Nephron progenitor cell (in vitro differentiated cells): Measurements from ENCODE around the gene NUDT1.

ENCODE experiments used
- DNase-seq: peaks from one replicate; pipeline ENCODE4 v3.0.0; 2021
- H3K27ac Mint-ChIP-seq: 2 replicates; pipeline ENCODE4 v1.8.0; 2021; ENCODE audit warnings: mild to moderate bottlenecking, moderate library complexity, mixed read lengths
- H3K27me3 Mint-ChIP-seq: 2 replicates; pipeline ENCODE4 v1.8.0; 2021; ENCODE audit warnings: mild to moderate bottlenecking, low read depth, mixed read lengths; ENCODE audit not compliant: poor library complexity
- H3K36me3 Mint-ChIP-seq: 2 replicates; pipeline ENCODE4 v1.8.0; 2021; ENCODE audit warnings: low read depth, mixed read lengths
- H3K4me1 Mint-ChIP-seq: 2 replicates; pipeline ENCODE4 v1.8.0; 2021; ENCODE audit warnings: mixed read lengths
- H3K4me3 Mint-ChIP-seq: 2 replicates; pipeline ENCODE4 v1.8.0; 2021; ENCODE audit warnings: mild to moderate bottlenecking, moderate library complexity, mixed read lengths
- H3K9me3 Mint-ChIP-seq: 2 replicates; pipeline ENCODE4 v1.8.0; 2021; ENCODE audit warnings: mild to moderate bottlenecking, moderate library complexity, mixed read lengths
- TF ChIP-seq, protein P1 (sequence below): fragments of 200-600 bp; sonication (generic); IDR thresholded peaks from 2 replicates; pipeline ENCODE4 v1.5.0; 2021; ENCODE audit warnings: antibody characterized with exemption

Gene NUDT1

DNA sequence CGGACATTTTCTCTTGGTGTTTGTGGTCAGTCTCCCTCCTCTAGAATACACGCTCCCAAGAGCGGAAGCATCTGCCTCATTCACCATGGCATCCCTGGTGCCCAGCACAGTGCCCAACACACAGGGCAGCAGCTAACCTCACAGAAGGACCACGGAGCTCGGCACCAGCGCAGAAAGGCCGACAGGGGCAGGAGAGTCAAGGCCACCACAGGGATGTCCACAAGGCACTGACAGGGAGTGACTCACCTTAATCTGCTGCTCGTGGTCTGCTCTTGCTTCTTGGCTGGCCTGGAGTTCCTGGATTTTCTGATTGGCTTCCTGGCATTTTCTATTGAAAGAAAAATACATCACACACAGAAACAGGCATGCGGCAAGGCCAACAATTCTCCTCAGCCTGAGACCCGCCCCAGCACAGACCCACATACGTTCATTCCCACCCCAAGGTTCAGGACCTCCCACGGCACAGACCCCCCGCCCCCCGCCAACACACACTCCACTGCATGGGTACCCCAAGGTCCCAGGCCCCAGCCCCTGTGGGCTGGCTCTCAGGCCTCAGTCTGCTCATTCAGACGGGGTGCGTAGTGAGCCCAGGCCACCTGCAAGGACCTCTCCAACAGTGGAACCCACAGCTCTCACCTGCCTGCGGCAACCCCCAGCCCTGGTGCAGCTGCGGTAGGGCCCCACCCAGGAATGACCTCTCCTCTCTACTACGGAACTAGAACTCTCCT, 24.1 kb upstream of the NUDT1 start:
- H3K36me3 Mint-ChIP-seq = peaks cover 53% of the 10 kb centered on the region
- no peaks in the 10 kb centered on the region for H3K27me3 Mint-ChIP-seq
- no peaks in the 10 kb centered on the region for H3K9me3 Mint-ChIP-seq
- TF ChIP-seq, protein P1, sequence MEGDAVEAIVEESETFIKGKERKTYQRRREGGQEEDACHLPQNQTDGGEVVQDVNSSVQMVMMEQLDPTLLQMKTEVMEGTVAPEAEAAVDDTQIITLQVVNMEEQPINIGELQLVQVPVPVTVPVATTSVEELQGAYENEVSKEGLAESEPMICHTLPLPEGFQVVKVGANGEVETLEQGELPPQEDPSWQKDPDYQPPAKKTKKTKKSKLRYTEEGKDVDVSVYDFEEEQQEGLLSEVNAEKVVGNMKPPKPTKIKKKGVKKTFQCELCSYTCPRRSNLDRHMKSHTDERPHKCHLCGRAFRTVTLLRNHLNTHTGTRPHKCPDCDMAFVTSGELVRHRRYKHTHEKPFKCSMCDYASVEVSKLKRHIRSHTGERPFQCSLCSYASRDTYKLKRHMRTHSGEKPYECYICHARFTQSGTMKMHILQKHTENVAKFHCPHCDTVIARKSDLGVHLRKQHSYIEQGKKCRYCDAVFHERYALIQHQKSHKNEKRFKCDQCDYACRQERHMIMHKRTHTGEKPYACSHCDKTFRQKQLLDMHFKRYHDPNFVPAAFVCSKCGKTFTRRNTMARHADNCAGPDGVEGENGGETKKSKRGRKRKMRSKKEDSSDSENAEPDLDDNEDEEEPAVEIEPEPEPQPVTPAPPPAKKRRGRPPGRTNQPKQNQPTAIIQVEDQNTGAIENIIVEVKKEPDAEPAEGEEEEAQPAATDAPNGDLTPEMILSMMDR = no peak
- no peaks in the 10 kb centered on the region for H3K4me1 Mint-ChIP-seq
- H3K4me3 Mint-ChIP-seq = no peak overlapping the region
- no peak overlapping the region for H3K27ac Mint-ChIP-seq
- no peak for DNase-seq

GRCh38 chr7:2218444-2218785, 23.6 kb upstream of the NUDT1 start:
- no peak for DNase-seq
- Mint-ChIP-seq H3K27me3 (no peaks in the 10 kb centered on the region), H3K9me3 (no peaks in the 10 kb centered on the region), H3K36me3 (peaks cover 48% of the 10 kb centered on the region), H3K4me1 (no peaks in the 10 kb centered on the region), H3K27ac (no peak overlapping the region), H3K4me3 (no peak overlapping the region)
- TF ChIP-seq, protein P1 = no peak

DNA sequence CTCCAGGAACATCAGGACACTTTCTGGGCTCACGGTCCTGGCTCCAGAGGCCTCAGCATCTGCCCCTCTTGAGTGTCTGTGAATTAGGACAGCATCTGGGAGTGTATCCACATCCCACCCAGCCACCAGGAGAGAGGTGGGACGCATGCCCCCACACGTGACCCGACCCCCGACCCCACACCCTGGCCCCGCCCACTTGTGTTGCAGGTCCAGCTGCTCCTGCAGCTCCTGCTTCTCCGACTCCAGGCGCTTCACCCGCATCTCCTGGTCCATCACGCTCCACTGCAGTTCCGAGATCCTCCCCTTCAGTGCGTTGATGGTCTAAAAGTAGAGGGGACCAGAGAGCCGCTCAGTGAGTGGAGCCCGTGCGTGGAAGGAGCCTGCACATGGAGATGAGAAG, 22.9 kb upstream of the NUDT1 start:
- DNase-seq = no peak
- Mint-ChIP-seq H3K4me1 (no peaks in the 10 kb centered on the region), H3K27ac (no peak overlapping the region), H3K9me3 (no peaks in the 10 kb centered on the region), H3K36me3 (peaks cover 43% of the 10 kb centered on the region), H3K27me3 (no peaks in the 10 kb centered on the region), H3K4me3 (no peak overlapping the region)
- TF ChIP-seq, protein P1 = no peak

DNA sequence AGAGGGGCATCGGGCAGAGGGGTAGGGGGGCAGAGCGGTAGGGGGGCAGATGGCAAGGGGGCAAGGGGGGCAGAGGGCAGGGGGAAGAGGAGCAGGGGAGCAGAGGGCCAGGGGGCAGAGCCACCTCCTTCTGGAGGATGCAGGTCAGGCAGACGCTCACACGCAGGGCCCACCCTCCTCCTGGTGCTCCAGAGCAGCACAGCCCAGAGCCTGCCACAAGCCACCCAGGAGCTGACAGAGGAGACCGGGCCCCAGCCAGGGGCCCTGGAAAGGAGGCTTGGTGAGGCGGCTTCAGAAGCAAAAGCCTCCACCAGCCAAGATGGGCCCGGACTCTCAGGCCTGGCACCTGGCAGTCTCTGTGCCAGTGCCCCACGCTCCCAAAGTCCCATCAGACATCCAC, 22.4 kb upstream of the NUDT1 start:
- peaks cover 41% of the 10 kb centered on the region for H3K36me3 Mint-ChIP-seq
- H3K27ac Mint-ChIP-seq = no peak overlapping the region

DNA sequence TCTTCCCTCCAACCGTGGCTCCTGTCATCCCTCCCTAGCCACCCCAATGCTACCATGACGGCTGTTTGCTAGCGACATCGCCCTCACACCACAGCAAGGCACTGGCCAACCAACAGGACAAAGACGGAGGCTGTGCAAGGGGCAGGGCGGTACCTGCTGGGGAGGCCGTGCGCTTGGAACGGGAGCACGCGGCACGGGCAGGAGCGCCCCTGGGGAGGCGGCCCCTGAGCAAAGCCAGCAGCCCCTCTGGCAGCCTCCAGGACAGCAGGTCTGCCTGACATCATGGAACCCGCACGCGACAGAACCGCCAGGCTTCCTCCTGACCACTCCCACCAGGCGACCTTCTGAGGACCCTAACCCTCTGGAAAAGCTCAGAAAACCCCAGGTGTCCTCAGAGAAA, 22.0 kb upstream of the NUDT1 start:
- no peak for DNase-seq
- Mint-ChIP-seq H3K9me3 (no peaks in the 10 kb centered on the region), H3K4me3 (no peak overlapping the region), H3K27me3 (no peaks in the 10 kb centered on the region), H3K4me1 (no peaks in the 10 kb centered on the region), H3K27ac (no peak overlapping the region), H3K36me3 (peaks cover 38% of the 10 kb centered on the region)
- TF ChIP-seq, protein P1 = no peak

More for the DNA sequence above, 22.4 kb upstream of the NUDT1 start:
- no peak for DNase-seq
- H3K9me3 Mint-ChIP-seq = no peaks in the 10 kb centered on the region
- H3K27me3 Mint-ChIP-seq = no peaks in the 10 kb centered on the region
- no peaks in the 10 kb centered on the region for H3K4me1 Mint-ChIP-seq
- TF ChIP-seq, protein P1 = no peak
- H3K4me3 Mint-ChIP-seq = no peak overlapping the region

GRCh38 chr7:2220506-2220905, 21.5 kb upstream of the NUDT1 start:
- Mint-ChIP-seq H3K27me3 (no peaks in the 10 kb centered on the region), H3K27ac (no peak overlapping the region), H3K9me3 (no peaks in the 10 kb centered on the region), H3K36me3 (peaks cover 36% of the 10 kb centered on the region), H3K4me1 (no peaks in the 10 kb centered on the region), H3K4me3 (no peak overlapping the region)
- DNase-seq = no peak
- TF ChIP-seq, protein P1 = no peak
